ENCODE results near the gene MBD3L1. TPM values are rescaled to one million over a fixed set of nuclear protein-coding genes. Genes with fewer than 3 reads are reported as not detected.

Gene MBD3L1
- total and polyA plus RNA-seq, 9 of the 15 experiments (the other 6 are each of a cell fraction or from before 2014, with no cell fraction given) = not detected

- no peak for TF ChIP-seq ZNF398 (CRISPR knock-in tag; IDR thresholded peaks at IDR 0.05)
- TF ChIP-seq CAMTA2 (CRISPR knock-in tag; conservative IDR thresholded peaks at IDR 0.05) = no peak
- no peak for TF ChIP-seq KDM4B (IDR thresholded peaks at IDR 0.05; ENCODE audit: borderline replicate concordance in 2 of 2, low read depth in 1 of 2)
- TF ChIP-seq ZMIZ1 (IDR thresholded peaks at IDR 0.05; ENCODE audit: low read depth in 2 of 2, low read length in 2 of 2) = peak in 1 of 2 experiments; percentile 76; a peak in 2 of 4 replicates
- TF ChIP-seq HINFP (tag; conservative IDR thresholded peaks at IDR 0.05; ENCODE audit: low read depth) = no peak
- no peak for TF ChIP-seq HNRNPL (IDR thresholded peaks at IDR 0.05; ENCODE audit: low read depth, low read length)
- TF ChIP-seq L3MBTL2 (IDR thresholded peaks at IDR 0.05) = no peak
- TF ChIP-seq ZFP1 (CRISPR knock-in tag; IDR thresholded peaks at IDR 0.05) = no peak
- peak; percentile 96 for TF ChIP-seq ZBTB17 (CRISPR knock-in tag; IDR thresholded peaks at IDR 0.05)
- TF ChIP-seq MLLT1 (IDR thresholded peaks at IDR 0.05) = peak in 1 of 2 experiments; percentile 97; a peak in 2 of 4 replicates
- TF ChIP-seq BRF1 (IDR thresholded peaks at IDR 0.05; ENCODE audit: borderline replicate concordance, extremely low read depth, insufficient read length) = no peak
Measured at GRCh38 chr19:8880868-8881488, 48.8 kb downstream of the MBD3L1 start (continued).
